Parathyroid adenoma (tissue), 2 donors: ENCODE measurements around the gene NKD1.

Experiments
- H2AFZ ChIP-seq: fragments of 300-600 bp; sonication (generic); one replicate; pipeline ENCODE4 v1.7.0; 2017; ENCODE audit warnings: antibody characterized with exemption, mild to moderate bottlenecking
- H3K27ac ChIP-seq: fragments of 300-600 bp; sonication (generic); one replicate; pipeline ENCODE4 v1.7.0; 2017
- H3K27me3 ChIP-seq: fragments of 300-600 bp; sonication (generic); one replicate; pipeline ENCODE4 v1.7.0; 2017; ENCODE audit warnings: low read length; ENCODE audit not compliant: control insufficient read depth, insufficient read depth
- H3K36me3 ChIP-seq: fragments of 300-600 bp; sonication (generic); one replicate; pipeline ENCODE4 v1.7.0; 2017; ENCODE audit warnings: low read length; ENCODE audit not compliant: control insufficient read depth, insufficient read depth
- H3K4me1 ChIP-seq: fragments of 300-600 bp; sonication (generic); one replicate; pipeline ENCODE4 v1.7.0; 2017; ENCODE audit warnings: control low read depth
- H3K4me2 ChIP-seq: fragments of 300-600 bp; sonication (generic); one replicate; pipeline ENCODE4 v1.7.0; 2017; ENCODE audit warnings: low read length
- H3K4me3 ChIP-seq: fragments of 300-600 bp; sonication (generic); one replicate; pipeline ENCODE4 v1.7.0; 2017; ENCODE audit warnings: low read depth, low read length
- H3K79me2 ChIP-seq: fragments of 300-600 bp; sonication (generic); one replicate; pipeline ENCODE4 v1.7.0; 2017; ENCODE audit warnings: control low read depth
- H3K9ac ChIP-seq: fragments of 300-600 bp; sonication (generic); one replicate; pipeline ENCODE4 v1.7.0; 2017; ENCODE audit warnings: mild to moderate bottlenecking
- H3K9me3 ChIP-seq: fragments of 300-600 bp; sonication (generic); one replicate; pipeline ENCODE4 v1.7.0; 2017; ENCODE audit warnings: low read length; ENCODE audit not compliant: control insufficient read depth
- TF ChIP-seq, protein P1 (sequence below): fragments of 300-600 bp; sonication (generic); IDR thresholded peaks from one replicate; pipeline ENCODE4 v1.7.0; 2017; ENCODE audit warnings: antibody characterized with exemption, mild to moderate bottlenecking
- donor health status: primary hyperparathyroidism.

The NKD1 gene

GRCh38 chr16:50550866-50551641 lies 2.9 kb downstream of the NKD1 start:
- H3K27ac ChIP-seq, result no peak overlapping the region
- H2AFZ ChIP-seq, result no peak overlapping the region
- no peaks in the 10 kb centered on the region for H3K27me3 ChIP-seq
- H3K4me3 ChIP-seq, result no peak overlapping the region
- H3K9me3 ChIP-seq, result no peaks in the 10 kb centered on the region
- H3K4me2 ChIP-seq, result no peak overlapping the region
- H3K9ac ChIP-seq, result no peak overlapping the region
- TF ChIP-seq, protein P1, sequence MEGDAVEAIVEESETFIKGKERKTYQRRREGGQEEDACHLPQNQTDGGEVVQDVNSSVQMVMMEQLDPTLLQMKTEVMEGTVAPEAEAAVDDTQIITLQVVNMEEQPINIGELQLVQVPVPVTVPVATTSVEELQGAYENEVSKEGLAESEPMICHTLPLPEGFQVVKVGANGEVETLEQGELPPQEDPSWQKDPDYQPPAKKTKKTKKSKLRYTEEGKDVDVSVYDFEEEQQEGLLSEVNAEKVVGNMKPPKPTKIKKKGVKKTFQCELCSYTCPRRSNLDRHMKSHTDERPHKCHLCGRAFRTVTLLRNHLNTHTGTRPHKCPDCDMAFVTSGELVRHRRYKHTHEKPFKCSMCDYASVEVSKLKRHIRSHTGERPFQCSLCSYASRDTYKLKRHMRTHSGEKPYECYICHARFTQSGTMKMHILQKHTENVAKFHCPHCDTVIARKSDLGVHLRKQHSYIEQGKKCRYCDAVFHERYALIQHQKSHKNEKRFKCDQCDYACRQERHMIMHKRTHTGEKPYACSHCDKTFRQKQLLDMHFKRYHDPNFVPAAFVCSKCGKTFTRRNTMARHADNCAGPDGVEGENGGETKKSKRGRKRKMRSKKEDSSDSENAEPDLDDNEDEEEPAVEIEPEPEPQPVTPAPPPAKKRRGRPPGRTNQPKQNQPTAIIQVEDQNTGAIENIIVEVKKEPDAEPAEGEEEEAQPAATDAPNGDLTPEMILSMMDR, result no peak
- no peaks in the 10 kb centered on the region for H3K79me2 ChIP-seq
- H3K36me3 ChIP-seq, result no peaks in the 10 kb centered on the region
- H3K4me1 ChIP-seq, result no peaks in the 10 kb centered on the region

DNA sequence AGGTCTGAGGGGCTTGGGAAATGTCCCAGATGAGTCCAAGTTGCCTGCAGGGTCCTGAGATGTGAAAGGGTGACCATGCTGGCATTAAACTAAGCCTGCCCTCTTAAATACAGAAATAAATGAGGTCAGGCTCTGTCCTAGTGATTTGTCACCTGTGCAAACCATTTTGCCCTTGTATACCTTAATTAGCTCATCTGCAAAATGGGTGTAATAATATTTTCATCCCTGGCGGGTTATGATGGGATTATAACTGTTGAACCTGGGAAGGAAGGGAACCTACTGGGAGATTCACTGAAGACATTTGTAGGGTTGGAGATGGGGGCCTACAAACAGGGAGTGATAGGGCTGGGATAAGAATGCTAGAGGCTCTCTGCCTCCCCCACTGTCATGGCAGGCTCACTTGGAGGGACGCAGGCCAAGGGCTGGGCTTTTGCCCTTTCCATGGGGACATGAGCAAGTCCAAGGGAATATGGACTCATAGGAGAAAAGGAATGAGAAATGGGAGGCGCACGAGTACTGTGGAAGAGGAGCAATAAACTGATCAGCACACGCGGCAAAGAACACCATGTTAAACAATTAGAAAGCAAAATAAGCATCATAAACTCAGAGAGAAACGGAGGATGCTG lies 4.4 kb downstream of the NKD1 start:
- no peaks in the 10 kb centered on the region for H3K27me3 ChIP-seq
- TF ChIP-seq, protein P1, result no peak
- no peak overlapping the region for H3K27ac ChIP-seq
- H3K9ac ChIP-seq, result no peak overlapping the region
- H2AFZ ChIP-seq, result no peak overlapping the region
- no peaks in the 10 kb centered on the region for H3K36me3 ChIP-seq
- H3K79me2 ChIP-seq, result no peaks in the 10 kb centered on the region
- H3K4me1 ChIP-seq, result no peaks in the 10 kb centered on the region
- H3K4me2 ChIP-seq, result no peak overlapping the region
- H3K9me3 ChIP-seq, result no peaks in the 10 kb centered on the region
- no peak overlapping the region for H3K4me3 ChIP-seq

- Histone ChIP-seq H3K27ac (no peak overlapping the region), H3K36me3 (no peaks in the 10 kb centered on the region), H3K9me3 (no peaks in the 10 kb centered on the region), H3K4me2 (no peak overlapping the region), H3K4me3 (no peak overlapping the region), H3K79me2 (no peaks in the 10 kb centered on the region), H2AFZ (no peak overlapping the region), H3K27me3 (no peaks in the 10 kb centered on the region), H3K4me1 (no peaks in the 10 kb centered on the region), H3K9ac (no peak overlapping the region)
- TF ChIP-seq, protein P1, result no peak
Observed at GRCh38 chr16:50553182-50553710, 5.0 kb downstream of the NKD1 start.

DNA sequence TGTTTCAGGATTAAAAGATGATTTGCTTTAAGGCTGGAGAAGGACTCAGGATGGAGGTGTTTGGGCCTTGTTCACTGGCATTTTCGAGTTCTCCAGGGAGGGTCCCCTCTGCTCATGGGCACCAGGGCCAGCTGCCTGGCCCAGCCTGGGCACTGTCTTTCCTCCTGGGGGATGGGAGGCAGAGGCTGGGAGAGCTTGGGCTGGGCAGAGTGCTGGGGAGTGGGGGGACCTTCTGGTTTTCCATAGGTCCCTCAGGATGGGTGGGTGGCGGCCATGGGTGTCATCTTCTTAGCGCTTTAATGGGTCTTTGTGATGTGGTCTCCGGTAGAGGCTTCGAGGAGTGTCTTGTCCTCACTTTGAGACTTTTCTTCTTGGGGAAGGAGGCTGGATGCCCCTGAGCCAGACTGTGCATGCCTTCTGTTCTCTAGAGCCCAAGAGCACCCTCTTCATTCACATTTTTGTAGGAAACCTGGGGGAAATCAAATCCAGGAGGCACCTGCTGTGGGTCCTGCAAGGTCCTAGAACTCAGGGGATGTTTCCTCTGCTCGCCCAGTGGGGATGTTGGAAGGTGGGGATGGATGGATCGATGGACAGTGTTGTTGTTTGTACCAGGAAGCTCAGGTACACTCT lies 5.7 kb downstream of the NKD1 start:
- H3K4me1 ChIP-seq, result no peaks in the 10 kb centered on the region
- no peak overlapping the region for H3K27ac ChIP-seq

More for the DNA sequence above, 5.7 kb downstream of the NKD1 start:
- Histone ChIP-seq H3K4me3 (no peak overlapping the region), H3K27me3 (no peaks in the 10 kb centered on the region), H3K79me2 (no peaks in the 10 kb centered on the region), H2AFZ (no peak overlapping the region), H3K9me3 (no peaks in the 10 kb centered on the region), H3K9ac (no peak overlapping the region), H3K4me2 (no peak overlapping the region), H3K36me3 (no peaks in the 10 kb centered on the region)
- TF ChIP-seq, protein P1, result no peak
